ENCODE results near the gene KRT222.

- TF ChIP-seq, protein P1, sequence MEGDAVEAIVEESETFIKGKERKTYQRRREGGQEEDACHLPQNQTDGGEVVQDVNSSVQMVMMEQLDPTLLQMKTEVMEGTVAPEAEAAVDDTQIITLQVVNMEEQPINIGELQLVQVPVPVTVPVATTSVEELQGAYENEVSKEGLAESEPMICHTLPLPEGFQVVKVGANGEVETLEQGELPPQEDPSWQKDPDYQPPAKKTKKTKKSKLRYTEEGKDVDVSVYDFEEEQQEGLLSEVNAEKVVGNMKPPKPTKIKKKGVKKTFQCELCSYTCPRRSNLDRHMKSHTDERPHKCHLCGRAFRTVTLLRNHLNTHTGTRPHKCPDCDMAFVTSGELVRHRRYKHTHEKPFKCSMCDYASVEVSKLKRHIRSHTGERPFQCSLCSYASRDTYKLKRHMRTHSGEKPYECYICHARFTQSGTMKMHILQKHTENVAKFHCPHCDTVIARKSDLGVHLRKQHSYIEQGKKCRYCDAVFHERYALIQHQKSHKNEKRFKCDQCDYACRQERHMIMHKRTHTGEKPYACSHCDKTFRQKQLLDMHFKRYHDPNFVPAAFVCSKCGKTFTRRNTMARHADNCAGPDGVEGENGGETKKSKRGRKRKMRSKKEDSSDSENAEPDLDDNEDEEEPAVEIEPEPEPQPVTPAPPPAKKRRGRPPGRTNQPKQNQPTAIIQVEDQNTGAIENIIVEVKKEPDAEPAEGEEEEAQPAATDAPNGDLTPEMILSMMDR (IDR thresholded peaks at IDR 0.05): no peak
- no peak for TF ChIP-seq POLR2A (IDR thresholded peaks at IDR 0.05)
These were observed 32.3 kb upstream of the KRT222 start for GRCh38 chr17:40697297-40697696.

Measured in esophagus squamous epithelium (tissue), 4 donors.